GM04504 (cell line): ENCODE measurements around the gene KRT36.

Experiments used
- DNase-seq: peaks from one replicate; pipeline ENCODE4 v3.0.0-alpha.2; 2012; ENCODE audit warnings: low read depth

The KRT36 gene

DNA sequence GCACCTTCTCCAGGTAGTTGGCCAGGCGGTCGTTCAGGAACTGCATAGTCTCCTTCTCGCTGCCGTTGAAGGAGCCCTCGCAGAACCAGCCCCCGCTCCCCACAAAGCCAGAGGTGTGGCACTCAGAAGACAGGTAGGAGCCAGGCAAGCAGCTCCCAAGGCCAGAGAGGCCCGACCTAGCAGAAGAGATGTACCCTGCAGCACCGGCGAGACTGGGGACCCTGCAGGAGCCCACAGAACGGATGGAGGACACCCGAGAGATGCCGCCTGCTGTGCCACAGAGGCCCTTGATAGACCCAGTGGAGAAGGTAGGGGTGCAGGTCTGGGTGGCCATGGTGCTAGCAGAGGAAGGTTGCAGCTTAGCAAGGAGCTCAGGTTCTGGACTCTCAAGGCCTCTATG, at the start of gene KRT36:
TSS of gene KRT36 (minus strand) at position 380 of the 400 bp plus-strand sequence. CDS start at position 334, 46 bp downstream.
- no peak for DNase-seq

DNA sequence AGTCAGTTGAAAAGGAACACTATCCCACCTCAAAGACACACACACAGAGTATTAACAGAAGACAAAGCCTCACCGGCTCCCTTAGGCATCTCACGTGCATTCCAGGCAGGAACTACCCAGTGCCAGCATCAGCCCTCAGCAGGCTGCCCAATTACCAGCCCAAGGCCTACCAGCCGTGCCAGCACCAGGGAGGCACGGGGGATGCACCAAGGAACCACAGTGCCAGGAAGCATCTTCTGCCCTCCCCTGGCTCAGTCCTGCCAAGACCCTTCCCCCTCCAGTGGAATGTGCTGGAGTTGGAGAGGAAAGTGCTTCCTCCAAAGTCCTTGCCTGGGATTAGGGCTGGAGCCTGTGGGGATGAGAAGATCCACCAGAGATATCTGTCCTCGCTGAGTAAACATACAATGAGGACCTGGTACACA, 49.4 kb upstream of the KRT36 start:
- DNase-seq = no peak

DNA sequence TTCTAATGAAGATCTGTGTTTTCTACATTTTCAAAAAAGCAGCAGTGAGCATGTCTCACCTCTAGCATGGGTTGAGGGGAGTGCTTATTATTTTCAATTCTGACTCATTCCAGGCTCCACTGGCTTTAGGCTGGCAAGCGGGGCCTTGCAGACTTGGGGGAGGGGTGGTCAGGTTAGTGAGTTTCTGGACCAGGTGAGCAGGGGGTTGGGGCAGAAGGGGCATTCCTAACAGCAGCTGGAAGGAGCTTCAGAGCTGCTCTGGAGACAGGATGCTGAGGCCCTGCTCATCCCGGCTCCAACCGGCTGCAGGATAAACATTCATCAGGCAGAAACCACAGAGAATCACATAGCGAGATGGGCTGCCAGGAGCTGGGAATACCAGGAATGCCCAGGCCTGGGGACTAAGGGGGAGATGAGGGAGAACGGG, 48.9 kb upstream of the KRT36 start:
- DNase-seq = no peak

DNA sequence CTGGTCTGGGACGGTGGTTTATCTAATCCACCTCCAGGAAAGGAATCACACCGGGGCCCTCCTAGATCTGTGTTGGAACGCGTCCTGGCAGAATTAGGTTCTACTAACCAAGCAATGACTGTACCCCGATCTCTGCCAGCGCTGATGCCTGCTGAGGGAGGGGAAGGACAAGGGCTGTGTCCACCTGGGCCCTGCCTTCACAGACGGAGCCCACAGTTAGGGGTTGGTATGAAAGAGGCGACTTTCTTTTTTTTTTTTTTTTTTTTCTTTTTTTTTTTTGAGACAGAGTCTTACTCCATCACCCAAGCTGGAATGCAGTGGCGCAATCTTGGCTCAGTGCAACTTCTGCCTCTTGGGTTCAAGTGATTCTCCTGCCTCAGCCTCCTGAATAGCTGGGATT, 48.3 kb upstream of the KRT36 start:
- no peak for DNase-seq

DNA sequence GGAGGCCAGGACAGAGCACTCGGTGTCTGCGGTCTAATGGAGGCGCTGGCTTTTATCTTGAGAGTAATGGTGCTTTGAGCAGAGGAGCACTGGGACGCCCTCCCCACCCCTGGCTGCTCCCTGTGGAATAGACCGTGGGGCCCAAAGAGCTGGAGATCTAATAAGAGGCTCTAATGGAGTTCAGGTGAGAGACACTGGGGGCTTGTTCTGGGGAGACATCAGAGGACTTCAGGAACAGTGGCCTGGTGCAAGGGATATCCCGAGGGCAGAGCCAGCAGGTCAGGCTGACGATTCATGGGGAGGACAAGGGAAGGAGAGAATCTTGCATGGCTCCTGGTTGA, 47.9 kb upstream of the KRT36 start:
- DNase-seq = no peak

DNA sequence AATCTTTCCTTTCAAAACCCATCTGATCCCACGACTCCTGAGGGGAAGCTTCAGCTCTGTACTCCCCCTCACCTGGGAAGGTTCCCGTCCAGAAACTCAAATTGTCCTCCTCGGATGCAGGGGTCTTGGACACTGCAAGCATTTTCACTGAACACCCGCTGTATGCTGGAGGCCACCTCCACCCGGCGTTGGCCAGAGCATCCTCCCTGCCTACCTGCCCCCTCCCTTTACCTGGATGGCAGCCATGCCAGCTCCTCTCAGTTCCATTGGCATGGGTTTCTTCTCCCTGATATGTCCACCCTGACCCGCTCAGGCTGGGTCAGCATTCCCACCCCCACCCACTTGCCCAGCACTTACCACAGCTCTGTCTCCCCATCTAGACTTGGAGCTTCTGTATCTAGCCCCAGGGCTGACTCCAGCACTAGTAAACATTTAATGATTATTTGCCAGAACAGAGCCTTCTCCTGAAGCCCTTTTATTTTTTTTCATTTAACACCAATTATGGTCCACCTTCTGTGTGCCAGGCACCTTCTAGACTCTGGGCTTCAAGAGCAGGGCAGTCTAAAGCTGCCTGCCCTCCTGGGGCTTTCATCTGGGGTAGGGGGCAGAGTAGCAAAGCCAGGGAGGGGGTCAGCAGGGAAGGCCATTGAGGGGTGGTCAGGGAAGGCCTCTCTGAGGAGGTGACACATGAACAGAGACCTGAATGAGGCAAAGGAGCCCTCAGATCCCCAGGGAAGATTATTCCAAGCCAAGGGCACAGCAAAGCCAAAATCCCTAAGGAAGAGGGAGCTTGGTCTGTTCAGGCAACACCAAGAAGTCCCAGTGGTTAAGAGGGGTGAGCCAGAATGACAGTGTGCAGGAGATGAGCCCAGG, 47.3 kb upstream of the KRT36 start:
- no peak for DNase-seq

DNA sequence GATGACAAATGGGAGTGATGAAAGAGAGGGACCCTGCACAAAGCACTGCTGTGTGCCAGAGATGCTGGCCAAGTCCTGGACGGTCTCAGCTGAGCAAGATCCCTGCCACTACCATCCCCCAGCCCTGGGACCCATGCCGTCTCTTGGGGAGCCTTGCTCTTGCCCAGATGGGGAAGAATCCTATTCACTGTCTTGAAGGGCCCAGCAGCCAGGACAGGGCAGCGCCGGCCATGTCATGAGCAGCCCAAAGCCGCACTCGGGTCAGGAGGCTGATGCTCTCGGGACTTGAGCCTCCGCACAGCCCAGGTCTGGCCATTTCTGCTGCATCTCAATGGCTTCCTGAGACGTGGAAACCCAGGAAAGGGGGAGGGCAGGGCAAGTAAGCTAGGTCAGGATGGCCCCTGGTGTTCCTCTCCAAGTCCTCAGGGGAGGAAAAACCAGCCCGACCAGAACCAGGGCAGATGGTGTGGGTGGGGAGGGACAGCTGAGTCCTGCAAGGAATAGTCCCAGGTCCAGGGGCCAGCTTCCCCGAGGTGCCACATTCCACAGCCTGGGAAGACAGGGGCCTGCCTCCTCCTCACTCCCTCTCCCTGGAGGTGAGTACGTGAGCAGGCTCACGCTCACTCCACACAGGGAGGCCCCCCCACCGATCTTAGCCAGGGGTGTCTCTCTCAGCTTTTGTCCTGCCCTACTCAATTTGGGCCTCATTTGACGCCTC, 46.2 kb upstream of the KRT36 start:
- DNase-seq = no peak

DNA sequence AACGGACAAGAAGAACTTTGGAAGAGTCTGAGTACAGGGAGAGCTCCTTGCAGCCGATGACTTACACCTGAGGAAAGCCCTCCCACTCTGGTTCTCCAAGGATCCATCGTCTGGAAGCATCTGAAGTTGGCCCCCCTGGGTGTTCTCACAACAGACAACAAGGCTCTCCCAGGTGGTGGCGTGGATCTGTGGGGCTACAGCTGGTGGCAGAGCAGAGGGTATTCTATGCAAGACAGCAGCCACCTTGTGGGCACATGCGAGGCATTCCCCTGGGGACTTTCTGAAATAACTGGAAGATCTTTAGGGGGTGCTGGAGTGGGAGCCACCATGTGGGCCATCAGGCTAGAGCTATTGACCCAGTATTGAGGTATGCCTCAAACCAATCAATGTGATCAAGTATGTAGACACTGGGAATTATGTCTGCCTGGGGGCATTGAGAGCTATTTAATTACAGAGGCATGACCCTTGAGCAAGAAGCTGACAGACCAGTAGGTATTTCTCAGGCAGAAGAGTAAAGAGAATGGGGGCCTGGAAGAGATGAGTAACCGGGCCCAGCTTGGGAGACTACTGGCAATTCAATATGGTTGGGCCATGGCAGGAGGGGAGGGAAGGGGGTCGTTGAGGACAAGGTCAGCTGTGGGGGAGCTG, 45.3 kb upstream of the KRT36 start:
- no peak for DNase-seq

DNA sequence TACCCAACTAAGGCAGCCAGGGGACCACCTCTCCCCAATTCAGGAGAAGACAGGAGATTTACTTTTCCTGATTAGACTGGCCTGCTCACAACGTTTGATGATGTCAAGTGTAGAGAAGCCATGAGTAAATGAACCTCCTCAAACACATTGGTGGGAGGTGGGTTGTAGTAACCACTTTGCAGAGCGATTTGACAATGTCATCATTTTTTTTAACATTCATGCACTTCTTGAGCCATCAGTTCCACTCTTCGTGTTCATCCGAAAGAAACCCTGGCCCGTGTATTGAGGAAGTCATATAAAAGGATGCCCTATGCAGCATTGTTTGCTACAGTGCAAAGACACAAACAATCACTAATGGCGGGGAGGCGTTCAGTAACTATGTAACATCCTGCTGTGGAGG, 43.9 kb upstream of the KRT36 start:
- no peak for DNase-seq

DNA sequence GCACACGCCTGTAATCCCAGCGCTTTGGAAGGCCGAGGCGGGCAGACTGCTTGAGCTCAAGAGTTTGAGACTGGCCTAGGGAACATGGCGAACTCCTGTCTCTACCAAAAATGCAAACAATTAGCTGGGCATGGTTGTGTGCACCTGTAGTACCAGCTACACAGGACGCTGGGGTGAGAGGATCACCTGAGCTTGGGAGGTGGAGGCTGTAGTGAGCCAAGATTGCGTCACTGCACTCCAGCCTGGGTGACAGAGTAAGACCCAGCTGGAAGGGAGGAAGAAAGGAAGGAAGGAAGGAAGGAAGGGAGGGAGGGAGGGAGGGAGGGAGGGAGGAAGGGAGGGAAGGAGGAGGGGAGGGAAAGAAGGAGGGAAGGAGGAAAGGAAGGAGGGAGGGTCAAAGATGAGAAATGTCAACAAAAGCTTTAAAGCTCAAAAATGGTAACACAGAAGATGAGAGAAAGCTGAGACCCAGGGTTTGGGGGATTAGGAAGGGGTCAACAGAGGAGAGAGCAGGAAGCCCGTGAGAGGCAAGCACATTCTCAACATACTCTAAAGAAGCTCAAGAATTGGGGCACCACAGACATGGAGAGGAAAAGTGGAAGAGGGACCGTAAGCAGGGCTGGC, 43.3 kb upstream of the KRT36 start:
- no peak for DNase-seq

DNA sequence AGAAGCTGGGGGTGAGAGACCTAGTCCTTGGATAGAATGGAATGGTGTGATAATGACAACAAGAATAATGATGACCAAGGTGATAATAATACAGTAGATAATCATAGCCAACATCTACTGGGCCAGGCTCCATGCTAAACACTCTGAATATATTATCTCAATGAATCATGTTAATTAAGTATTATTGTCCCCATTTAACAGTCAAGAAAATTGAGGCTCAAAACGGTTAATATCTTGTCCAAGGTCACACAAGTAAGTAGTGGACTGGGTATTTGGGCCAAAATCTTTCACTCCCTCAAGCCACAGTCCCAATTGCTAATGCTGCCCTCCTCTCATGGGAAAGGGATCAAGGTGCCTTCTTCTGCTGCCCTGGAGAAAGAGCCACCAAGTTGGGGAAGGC, 42.3 kb upstream of the KRT36 start:
- DNase-seq = no peak

DNA sequence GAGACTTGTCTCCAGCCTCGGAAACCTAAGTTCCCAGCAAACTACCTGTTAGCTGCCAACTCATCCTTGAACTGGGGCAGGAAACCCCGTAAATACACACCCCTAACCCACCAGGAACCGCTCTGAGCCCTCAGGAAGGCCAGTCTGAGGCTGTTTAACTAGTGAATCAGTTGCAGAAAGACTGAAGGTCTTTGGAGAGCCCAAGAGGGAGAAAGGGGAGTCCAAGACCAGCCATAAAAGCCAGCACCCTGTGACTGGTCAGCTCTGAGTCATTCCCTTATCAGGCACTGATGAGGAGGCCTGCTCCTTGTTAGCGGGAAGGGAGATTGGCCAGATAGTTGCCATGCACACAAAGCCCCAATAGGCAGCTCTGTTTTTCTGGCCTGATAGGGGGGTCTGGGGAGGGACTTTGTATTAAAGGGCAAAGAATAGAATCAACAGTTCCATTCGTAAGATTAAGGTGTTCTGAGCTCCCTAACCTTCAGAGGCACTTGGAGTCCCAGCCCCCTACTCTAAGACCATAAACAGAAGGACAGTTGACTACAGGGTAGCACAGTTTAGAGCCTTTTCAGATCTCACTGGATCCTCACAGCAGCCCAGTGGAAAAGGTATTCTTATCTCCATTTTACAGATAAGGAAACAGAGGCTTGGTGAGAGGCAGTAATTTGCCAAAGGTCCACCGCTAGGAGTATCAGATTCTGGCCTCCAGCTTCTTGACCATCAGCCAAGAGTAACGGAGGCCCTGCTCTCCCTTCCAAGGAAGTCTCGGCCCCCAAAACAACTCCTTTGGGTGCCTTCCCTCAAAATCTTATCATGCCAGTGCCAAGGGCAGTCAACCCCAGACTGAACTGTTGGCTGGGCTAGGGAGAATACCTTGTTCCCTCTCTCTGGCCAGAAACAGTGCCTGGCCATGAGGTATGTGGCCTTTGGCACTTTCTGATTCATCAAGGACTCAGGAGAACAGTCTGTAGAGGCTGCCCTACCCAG, 40.6 kb upstream of the KRT36 start:
- peak; percentile 58 for DNase-seq

DNA sequence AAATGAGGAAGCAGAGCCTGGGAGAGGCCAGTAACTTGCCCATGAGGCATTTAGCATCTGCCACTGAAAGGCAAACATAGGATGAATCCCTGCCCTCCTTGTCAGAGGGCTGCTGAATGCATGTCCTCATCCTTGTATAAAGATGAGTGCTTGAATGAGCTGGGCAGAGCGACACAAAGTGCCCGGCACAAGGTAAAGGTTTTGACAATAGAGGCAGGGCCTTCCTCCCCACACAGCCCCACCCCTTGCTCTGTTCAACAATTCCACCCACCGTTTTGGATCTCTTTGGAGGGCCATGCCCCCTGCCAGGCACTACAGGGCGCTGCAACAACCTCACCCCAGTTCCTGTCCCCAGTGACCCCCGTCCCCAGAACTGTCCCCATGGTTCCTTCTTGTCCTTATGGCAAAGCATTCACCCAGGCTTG, 39.8 kb upstream of the KRT36 start:
- DNase-seq = no peak

DNA sequence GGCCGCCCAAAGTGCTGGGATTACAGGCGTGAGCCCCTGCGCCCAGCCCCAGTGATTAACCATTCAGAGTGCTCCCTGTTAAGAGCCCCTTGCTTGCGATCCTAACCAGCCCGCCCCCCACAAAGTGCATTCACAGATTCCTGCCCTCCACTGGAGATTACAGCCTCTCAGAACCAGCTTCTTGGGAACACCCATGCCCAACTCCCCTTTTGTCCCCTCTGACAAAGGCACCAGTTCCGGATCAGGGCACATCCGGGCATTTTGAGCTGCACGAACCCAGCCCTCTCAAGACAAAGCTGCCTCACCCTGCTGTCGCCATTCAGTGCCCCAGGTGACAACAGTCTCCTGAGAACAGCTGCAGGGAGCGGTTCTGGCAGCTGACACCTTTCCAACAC, 39.2 kb upstream of the KRT36 start:
- DNase-seq = no peak

DNA sequence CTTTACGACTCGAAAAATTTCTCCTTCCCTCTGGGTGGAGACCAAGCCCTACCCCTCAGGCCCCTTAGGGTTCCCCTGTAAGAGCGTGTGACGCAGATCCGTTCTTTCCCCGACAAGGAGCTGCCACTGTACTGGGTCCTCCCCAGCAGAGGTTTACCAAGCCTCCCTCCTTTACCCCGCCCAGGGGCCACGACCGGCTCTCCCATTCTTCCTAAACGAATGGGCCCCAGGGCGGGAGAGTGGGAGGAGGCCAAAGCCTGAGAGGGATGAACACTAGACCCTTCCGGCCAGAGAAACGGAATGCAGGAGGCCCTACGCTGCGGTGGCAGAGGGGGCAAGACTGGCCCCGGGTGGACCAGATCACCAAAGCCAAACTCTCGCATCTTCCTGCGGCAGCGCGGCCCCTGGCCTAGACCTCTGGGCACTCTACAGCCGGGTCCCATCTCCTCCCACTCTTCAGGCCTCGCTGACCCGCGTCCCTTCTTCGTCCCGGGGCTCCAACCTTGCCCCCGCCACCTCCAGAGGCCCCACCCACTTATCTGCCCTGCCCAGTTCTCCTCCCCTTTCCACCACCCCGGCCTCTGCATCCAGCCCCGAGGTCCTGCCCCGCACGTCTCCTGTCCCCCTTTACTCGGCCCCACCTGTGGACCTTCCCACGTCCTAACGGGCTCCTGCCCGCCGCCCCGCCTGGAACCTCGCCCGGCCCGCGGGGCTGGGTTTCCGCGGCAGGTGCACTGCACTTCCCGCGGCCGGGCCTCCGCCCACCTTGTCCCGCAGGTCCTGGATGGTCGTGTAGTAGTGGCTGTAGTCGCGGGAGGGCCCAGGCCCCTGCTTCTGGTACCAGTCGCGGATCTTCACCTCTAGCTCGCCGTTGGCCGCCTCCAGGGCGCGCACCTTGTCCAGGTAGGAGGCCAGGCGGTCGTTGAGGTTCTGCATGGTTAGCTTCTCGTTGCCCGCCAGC, 37.6 kb upstream of the KRT36 start:
- no peak for DNase-seq

DNA sequence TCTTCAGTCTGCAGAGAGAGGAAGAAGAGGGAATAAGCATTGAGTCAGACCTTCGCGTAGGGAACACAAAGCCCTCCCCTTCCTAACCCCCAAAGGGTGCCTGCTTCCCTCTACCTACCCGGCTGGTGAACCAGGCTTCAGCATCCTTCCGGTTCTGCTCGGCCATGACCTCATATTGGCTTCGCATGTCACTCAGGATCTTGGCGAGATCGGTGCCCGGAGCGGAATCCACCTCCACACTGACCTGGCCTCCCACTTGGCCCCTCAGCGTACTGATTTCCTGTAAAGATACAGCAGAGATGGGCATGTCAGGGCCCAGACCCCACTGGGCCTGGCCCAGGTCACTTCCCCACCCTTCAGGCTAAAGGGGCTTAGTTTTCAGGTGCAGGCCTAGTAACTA, 34.6 kb upstream of the KRT36 start:
- no peak for DNase-seq

DNA sequence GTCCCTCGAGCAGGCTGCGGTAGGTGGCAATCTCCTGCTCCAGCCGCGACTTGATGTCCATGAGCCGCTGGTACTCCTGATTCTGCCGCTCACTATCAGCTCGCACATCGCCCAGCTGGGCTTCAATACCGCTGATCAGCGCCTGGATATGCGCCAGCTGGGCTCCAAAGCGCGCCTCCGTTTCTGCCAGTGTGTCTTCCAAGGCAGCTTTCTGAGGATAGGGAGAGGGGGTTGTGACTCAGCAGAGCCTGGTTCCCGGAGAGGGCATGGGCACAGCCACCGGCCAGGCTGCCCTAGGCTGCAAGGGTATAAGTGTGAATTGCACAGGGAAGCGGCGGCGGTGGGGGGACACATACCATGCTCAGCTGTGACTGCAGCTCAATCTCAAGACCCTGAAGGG, 34.1 kb upstream of the KRT36 start:
- no peak for DNase-seq

DNA sequence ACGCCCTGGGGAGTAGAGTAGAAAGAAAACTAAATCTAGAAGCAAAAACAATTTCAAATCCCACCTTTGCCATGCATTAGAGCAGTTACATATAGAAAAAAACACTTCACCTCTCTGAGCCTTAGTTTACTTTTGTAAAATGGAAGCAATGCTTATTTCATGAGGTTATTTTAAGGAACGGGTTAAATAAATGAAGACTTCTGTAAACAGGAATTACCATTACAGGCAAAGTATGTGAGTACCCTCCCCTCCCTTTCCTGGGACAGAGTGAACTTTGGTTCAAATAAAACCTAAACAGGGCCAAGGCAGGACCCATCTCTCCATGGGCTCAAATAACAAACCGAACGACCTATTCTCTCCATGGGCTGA, 33.5 kb upstream of the KRT36 start:
- DNase-seq = no peak

DNA sequence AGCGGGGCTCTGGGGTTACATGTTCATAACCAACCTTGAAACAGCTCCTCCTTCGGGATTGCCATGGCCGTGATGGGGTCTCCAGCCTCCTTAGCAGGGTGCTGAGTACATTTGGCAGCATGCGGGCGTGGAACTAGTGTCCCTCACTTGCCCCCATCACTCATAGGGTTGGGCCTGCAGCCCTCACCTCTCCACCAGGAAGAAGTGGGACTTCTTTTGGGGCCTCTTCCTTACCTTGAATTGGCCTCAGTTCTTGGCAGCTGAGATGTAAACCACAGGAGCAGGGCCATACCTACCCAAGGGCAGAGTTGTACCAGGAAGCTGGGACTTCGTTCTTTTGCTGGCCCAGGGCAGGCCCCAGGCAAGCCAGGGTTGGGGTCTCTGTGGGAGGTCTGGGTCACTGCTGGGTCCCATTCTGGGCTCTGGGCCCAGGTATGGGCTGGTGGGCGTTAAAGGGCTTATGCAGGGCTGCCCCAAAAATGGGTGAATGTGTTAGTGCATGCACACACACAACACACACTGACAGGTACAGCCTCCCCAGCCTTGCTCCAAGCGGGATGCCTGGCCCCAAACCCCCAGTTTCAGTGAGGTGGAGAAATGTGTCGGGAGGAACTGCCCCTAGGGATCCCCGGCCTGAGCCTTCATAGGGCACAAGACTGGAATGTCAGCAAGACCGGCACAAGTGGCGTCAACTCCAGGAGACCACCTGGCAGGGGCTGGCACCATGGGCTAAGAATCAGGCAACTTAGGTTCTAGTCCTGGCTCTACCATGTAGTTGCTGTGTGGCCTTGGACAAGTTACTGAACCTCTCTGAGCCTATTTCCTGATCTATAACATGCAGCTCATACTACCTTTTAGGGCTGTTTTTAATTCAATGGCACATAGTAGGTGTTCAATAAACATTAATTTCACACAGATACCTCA, 32.9 kb upstream of the KRT36 start:
- DNase-seq = no peak
